ENCODE results near the gene CHEK2. TPM values are rescaled to one million over a fixed set of nuclear protein-coding genes. Genes with fewer than 3 reads are reported as not detected.
"Not testable (repeated sequence)": the region's sequence is repeated elsewhere in the genome, so short reads cannot be mapped to it uniquely, and the experiment has no call there.

Gene CHEK2
- total RNA-seq: 2.4 TPM
- long read RNA-seq, partial matches to known transcripts: 2 of 2 reads
- long read RNA-seq, other reads (novel, unspliced or antisense): 0 of 2 reads

DNA sequence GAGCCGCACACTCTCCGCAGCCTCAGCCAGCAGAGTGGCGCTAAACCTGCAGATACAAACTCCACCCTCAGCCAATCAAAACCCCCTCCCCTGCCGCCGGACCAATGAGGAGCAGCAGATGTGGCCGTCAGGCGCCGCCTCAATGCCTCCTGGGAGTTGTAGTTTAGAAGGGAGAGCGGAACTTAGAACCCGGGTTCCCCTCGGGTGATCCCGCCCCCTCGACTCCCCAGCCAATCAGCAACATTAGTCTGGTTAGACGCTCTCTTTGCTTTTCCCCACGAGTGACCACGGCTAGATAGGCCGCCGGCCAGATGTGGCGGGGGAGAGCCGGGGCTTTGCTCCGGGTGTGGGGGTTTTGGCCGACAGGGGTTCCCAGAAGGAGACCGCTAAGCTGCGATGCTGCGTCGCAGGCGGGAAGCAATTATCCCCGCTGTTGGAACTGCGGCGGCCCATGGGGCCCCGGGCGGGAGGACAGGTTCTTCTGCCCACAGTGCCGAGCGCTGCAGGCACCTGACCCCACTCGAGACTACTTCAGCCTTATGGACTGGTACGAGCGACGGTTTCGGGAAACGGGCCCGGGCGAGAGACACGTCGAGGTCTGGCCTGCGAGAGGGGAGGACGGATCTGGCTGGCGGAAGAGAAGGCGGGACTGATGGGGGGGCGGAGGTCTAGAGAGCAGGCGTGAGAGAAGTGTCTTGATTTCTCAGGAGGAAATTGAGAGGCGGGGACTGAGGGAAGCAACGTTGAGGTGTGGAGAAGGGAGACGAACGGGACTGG, at the start of gene CHEK2, which contains the start of gene HSCB:
Gene CHEK2 (minus strand): TSS at position 36 of the 777 bp plus-strand sequence. CDS start 7,099 bp downstream, outside the sequence.
Gene HSCB (plus strand): TSS at position 255 of the 777 bp plus-strand sequence. CDS start 57 bp downstream, at position 312.
- ATAC-seq (ENCODE audit: poor library complexity) (peak; percentile 99), DNase-seq (peak; percentile 99)
- intact Hi-C loops (cut with DNase I): loop anchor here (2.0 kb wide), 1 partner anchor 57 kb away; no protein-coding TSS in a partner anchor

DNA sequence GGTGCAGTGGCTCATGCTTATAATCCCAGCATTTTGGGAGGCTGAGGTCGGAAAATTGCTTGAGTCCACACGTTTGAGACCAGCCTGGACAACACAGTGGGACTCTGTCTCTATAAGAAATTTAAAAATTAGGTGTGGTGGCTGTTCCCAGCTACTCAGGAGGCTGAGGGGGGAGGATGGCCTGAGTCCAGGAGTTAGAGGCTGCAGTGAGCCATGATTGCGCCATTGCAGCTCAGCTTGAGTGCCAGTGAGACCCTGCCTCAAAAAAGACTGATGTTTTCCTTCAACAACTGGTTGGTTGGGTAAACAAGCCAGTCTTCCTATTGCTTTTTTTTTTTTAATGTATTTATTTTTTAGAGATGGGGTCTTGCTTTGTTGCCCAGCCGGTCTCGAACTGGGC, 49.5 kb upstream of the CHEK2 start:
- DNase-seq: no peak
- intact Hi-C loops (cut with DNase I): no loop called here
- no peak for ATAC-seq (ENCODE audit: poor library complexity)

DNA sequence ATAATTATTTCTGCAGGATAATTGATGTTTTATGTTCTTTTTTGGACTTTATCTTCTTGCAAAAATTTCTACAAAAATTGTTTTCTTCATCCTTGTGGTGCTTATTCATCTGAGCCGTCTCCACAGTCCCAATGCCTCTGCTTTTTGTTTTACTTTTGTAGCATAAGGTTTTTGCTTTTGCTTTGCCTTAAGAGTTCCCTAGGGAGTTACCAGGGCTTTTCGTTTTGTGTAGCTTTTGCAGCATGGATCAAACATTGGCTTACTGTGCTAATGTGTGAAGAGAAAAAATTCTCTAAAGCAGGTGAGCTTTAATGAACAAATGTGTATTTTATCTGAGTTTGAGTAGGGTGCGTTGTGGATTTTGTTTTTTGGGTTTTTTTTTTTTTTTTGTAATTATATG, 47.0 kb upstream of the CHEK2 start:
- intact Hi-C loops (cut with DNase I): no loop called here
- no peak for DNase-seq

DNA sequence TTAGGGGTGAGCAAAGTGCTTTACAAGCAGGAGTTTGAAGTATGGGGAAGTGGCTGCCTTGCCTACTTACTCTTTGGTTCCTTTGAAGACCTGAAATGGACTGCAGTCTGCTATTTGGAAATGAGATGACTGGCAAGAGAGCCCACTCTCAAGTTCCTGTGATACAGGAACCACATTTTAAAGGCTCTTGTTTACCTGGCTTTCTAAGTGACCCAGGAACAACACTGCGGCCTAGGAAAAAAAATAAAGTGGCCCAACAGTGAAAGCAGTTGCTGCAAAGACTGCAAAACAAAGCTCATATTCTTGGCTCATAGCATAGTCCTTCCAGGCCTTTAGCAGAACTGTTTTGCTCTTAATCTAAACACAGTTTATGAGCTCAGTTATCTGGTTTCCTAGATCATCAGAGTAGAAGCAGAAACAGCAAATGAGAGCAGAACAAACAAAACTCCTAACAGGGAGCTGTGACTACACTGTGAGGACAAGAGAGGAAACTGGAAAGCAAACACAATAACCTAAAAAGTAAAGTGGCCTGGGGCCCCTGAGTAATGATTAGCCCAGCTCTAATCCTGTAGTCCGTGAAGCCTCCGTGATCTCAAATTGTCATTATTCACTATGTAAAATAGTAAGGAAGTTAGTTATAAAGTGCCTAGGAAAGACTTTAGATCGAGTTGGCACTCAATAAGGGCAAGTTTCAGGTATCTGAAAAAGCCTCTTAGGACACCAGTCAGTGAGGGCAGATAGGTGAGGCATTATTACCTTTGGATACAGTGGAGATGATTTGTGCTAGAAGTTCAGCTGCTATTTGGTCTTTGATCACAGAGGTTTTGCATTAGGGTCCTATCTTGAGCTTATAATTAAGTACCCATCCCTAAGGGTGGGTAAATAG, 42.4 kb upstream of the CHEK2 start:
- intact Hi-C loops (cut with DNase I): no loop called here
- no peak for DNase-seq
- no peak for ATAC-seq (ENCODE audit: poor library complexity)

More for the DNA sequence above, 47.0 kb upstream of the CHEK2 start:
- no peak for ATAC-seq (ENCODE audit: poor library complexity)

DNA sequence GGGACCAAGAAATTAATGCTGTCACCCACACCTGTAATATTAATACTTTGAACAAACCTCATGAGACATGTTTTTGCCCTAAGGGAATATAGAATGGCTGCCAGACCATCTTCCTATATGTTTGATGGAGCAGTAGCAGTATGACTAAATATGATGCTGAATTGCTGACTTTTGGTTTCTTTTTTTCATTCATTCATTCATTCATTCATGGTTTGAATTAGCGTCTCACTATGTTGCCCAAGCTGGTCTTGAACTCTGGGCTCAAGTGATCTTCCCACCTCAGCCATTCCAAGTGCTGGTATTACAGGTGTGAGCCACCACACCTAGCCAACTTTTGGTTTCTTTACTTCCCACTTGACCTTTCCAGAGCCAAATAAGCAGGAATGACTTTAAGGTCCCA, 38.7 kb upstream of the CHEK2 start:
- ATAC-seq (ENCODE audit: poor library complexity) (no peak), DNase-seq (no peak)
- intact Hi-C loops (cut with DNase I): no loop called here

DNA sequence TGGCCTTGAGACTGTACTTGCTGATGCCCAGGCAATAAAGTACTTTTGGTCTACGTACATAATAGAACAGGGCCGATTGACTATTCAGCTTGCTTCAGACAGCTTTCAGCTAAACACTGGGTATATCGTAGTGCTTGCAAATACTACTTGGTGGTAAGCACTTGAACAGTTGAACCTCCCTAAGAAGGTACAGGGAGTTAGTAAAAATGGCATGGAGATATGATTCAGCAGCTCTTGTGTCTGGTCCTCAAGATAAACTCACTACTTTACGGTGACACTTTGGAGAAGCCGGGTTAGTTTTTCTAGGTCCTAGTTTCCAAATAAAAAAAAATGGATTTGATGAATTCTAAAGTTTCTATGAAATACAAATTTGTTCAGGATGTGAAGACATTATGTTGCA, 38.2 kb upstream of the CHEK2 start:
- DNase-seq (no peak), ATAC-seq (ENCODE audit: poor library complexity) (peak; percentile 19)
- intact Hi-C loops (cut with DNase I): no loop called here

DNA sequence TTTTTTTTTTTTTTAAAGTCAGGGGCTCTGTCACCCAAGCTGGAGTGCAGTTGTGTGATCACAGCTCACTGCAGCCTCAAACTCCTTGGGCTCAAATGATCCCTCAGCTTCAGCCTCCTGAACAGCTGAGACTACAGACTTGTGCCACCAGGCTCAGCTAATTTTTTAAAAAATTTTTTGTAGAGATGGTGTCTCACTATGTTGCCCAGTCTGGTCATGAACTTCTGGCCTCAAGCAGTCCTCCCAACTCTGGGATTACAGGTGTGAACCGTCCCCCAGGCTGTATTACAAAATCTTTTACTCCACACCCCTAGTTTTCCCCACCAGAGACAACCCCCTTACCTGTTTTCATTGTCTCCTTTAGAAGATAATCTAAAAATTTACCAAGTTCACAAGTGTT, 32.8 kb upstream of the CHEK2 start:
- intact Hi-C loops (cut with DNase I): no loop called here
- no peak for ATAC-seq (ENCODE audit: poor library complexity)
- no peak for DNase-seq

DNA sequence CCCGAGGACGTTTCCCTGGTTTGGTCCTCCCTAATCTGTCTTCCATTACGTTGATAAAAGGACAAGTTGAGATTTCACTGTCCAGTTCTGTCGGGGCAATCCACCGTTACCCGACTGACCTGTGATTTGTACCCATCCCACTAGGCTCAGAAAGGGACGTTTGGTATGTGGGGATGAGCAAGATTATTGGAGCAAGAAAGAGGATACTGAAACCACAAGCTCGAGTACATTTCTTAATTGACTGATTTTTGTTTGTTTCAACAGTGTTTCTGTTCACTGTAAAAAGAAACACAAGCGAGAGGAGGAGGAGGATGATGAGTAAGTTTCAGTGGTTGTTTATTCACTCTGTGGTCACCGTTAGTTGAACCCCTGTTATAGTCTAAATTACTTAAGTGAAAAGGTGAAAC, 31.8 kb upstream of the CHEK2 start:
- peak; percentile 1 for ATAC-seq (ENCODE audit: poor library complexity)
- intact Hi-C loops (cut with DNase I): no loop called here
- DNase-seq: no peak

DNA sequence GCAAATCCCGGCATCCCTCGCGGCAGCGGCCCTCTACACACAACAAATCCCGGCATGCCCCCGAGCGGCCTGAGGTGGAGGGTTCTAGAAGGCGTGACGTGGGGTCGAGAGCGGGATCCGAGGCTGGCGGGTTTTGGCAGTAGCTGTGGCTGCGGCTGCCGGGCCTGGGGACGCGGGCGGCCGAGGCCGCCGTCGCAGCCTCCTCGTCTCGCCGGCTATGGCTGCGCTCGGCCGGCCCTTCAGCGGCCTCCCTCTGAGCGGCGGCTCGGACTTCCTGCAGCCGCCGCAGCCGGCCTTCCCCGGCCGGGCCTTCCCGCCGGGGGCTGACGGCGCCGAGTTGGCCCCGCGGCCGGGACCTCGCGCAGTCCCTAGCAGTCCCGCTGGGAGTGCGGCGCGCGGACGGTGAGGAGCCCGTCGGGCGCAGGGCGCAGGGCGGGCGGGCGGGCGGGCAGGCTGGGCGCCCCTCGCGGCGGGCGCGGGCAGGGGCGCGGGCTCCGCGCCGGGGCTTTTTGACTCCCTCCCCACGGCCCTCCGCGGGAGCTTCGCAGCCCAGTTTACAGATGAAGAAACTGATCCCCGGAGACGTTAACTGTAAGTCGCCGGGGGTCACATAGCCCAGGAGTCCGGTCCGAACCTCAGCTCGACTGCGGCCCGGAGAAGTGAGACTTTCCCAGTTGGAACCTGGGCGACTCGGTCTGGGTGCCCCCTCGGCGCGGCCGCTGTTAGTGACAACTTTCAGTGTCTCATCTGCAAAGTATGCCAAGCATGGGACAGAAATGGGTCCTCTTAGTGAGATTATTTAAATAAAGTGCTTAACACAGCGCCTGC, 31.2 kb upstream of the CHEK2 start, which contains the start of gene CCDC117:
Gene CCDC117 (plus strand): TSS at position 63 of the 828 bp plus-strand sequence. CDS start 155 bp downstream, at position 218.
- DNase-seq: peak; percentile 97
- intact Hi-C loops (cut with DNase I): no loop called here
- peak; percentile 97 for ATAC-seq (ENCODE audit: poor library complexity)

DNA sequence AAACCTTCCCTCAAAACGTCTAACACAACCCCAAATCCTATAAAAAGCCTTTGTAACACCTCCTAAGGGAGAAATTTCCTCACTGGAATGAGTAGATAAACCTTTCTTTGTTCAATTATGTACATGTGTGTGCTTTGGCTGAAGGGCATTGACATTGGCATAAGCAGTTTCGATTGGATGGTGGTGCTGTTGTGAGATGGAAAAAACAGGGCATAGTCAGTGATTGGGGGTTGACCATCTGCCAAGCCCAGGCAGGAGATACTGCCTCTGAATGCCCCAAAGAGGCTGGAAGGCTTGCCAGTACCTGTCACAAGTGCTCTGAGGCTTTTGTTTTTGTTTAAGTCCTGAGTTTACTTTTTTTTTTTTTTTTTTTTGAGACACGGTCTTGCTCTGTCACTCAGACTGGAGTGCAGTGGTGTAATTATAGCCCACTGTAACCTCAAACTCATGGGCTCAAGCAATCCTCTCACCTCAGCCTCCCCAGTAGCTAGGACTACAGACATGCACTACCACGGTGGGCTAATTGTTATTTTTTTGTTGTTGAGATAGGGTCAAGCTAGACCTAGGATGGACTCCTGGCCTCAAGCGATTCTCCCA, 29.7 kb upstream of the CHEK2 start:
- intact Hi-C loops (cut with DNase I): no loop called here
- ATAC-seq (ENCODE audit: poor library complexity): no peak
- DNase-seq: no peak

DNA sequence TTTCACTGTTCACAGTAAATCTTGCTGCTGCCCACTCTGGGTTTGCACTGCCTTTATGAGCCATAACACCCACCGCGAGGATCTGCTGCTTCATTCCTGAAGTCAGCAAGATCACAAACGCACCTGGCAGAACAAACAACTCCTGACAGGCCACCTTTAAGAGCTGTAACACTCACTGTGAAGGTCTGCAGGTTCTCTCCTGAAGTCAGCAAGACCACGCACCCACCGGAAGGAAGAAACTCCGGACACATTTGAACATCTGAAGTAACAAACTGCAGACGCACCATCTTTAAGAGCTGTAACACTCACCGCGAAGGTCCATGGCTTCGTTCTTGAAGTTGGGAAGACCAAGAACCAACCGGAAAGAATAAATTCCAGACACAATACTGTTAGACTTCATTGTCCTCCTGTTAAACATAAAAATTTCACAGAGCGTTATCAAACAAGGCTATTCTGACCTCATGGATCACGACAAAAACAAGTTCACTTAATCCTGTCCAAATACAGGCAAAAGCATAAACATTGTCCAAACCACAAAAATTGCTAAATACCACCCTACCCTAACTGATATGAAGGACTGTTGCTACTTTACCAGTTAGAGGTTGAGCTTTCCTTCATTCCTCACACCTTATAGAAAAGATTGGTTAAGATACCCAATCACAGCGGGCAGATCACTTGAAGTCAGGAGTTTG, 27.9 kb upstream of the CHEK2 start:
- intact Hi-C loops (cut with DNase I): no loop called here
- ATAC-seq (ENCODE audit: poor library complexity) (no peak), DNase-seq (no peak)

DNA sequence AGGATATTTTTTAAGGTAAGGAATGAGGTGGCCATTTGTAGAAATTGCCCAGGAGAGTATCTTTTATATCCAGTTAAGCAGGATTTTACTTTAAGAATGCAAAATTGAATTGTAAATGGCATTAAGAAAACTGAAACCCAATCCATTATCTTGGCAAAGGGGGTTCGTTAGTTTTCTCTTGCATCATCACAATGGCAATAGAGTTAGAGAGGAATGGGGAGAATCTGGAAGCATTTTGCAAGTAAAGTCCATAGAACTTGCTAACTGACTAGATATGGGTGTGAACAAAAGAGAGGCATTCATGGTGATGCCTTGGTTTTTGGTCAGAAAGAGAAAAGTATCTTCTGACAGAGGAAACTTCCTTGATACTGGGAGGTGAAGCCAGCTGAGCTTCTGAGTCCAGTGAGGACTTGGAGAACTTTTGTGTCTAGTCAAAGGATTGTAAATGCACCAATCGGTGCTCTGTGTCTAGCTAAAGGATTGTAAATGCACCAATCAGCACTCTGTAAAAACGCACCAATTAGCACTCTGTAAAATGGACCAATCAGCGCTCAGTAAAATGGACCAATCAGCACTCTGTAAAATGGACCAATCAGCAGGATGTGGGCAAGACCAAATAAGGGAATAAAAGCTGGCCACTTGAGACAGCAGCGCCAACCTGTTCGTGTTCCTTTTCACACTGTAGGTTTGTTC, 27.2 kb upstream of the CHEK2 start:
- DNase-seq: no peak
- ATAC-seq (ENCODE audit: poor library complexity): no peak
- intact Hi-C loops (cut with DNase I): no loop called here

DNA sequence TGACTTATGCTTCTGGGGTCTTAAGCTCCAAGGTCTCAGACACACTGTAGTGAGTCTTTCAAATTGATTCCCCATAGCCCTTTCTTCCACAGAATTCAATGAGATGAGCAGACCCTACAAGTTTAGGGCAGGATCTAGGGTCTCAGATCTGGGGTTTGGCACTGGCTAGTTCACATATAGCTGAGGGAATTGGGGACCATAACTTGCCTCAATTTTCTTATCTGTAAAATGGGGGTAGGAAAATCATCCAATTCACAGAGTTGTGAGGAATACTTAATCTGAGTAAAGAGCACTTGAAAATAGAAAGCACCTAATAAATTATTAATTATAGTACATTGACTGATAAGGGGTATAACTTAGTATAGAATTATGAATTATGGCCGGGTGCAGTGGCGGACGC, 25.0 kb upstream of the CHEK2 start:
- intact Hi-C loops (cut with DNase I): no loop called here
- no peak for DNase-seq
- ATAC-seq (ENCODE audit: poor library complexity): no peak

DNA sequence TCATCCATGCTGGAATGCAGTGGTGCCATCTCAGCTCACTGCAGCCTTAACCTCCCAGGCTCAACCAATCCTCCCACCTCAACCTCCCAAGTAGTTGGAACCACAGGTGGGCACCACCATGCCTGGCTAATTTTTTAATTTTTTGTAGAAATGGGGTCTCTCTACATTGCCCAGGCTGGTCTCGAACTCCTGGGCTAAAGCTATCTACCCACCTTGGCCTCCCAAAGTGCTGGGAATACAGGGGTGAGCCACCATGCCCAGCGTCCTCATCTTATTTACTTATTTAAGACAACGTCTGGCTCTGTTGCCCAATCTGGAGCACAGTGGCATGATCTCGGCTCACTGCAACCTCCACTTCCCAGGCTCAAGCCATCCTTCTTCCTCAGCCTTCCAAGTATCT, 20.4 kb upstream of the CHEK2 start:
- intact Hi-C loops (cut with DNase I); DNase-seq; ATAC-seq (ENCODE audit: poor library complexity): not testable (repeated sequence)

DNA sequence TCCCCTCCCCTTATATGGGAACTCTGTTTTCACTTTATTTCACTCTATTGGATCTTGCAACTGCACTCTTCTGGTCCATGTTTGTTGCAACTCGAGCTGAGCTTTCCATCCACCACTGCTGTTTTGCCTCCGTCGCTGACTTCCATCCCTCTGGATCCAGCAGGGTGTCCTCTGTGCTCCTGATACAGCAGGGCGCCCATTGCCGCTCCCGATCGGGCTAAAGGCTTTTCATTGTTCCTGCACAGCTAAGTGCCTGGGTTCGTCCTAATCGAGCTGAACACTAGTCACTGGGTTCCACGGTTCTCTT, 19.8 kb upstream of the CHEK2 start:
- intact Hi-C loops (cut with DNase I): no loop called here
- no peak for ATAC-seq (ENCODE audit: poor library complexity)
- DNase-seq: no peak

DNA sequence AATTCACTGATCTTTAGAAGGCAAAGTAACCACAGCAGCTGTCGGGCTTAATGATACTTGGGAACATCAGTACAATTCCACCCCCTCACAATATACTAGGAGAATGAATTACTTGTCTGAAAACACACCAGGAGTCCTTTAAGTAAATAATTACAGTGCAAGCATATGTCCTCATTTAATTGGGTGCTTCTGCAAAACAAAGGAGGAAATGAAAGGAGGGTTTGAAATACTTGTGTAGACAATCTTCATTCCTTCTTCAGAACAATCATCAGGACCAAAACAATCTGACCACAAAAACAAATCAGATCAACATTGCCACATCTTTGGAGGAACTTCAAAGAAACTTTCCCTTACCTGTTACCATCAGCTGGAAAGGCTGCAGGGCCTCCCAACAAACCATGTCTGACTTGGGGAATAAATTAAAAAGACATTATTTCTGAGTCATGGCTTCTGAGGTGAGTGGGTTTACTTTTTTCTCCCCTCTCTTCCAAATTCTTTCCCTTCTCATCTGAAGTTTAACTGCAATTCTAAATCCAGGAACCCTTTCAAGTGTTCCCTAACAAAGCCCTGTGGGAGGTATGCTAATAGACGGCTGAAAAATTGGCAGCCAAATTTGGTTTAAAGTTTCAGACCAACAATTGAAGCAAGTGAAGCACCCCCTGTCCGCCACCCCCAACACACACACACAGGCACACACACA, 18.4 kb upstream of the CHEK2 start:
- intact Hi-C loops (cut with DNase I): no loop called here

DNA sequence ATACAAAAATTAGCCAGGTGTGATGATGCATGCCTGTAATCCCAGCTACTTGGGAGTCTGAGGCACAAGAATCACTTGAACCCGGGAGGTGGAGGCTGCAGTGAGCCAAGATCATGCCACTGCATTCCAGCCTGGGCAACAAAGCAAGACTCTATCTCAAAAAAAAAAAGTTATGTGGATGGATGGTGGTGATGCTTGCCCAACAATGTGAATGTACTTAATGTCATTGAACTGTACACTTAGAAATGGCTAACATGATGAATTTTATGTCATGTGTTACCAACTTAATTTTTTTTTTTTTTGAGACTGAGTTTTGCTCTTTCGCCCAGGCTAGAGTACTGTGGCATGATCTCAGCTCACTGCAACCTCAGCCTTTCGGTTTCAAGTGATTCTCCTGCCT, 12.9 kb upstream of the CHEK2 start:
- DNase-seq; intact Hi-C loops (cut with DNase I); ATAC-seq (ENCODE audit: poor library complexity): not testable (repeated sequence)

More for the DNA sequence above, 18.4 kb upstream of the CHEK2 start:
- no peak for DNase-seq
- no peak for ATAC-seq (ENCODE audit: poor library complexity)

Measured in Right ventricle myocardium superior (tissue), 1 donor.